Measurements from ENCODE around the gene COQ8A.

COQ8A gene

GRCh38 chr1:226966683-226967082 lies 26.6 kb downstream of the COQ8A start:
- Histone ChIP-seq H3K27ac (no peak overlapping the region), H3K4me3 (no peak overlapping the region)

GRCh38 chr1:226967665-226968064 lies 27.6 kb downstream of the COQ8A start:
- Histone ChIP-seq H3K27ac (no peak overlapping the region), H3K4me3 (no peak overlapping the region)

GRCh38 chr1:226971765-226972164 lies 31.7 kb downstream of the COQ8A start:
- Histone ChIP-seq H3K4me3 (no peak overlapping the region), H3K27ac (no peak overlapping the region)

GRCh38 chr1:226972931-226973330 lies 32.8 kb downstream of the COQ8A start:
- no peak overlapping the region for H3K4me3 ChIP-seq
- H3K27ac ChIP-seq = peak overlapping the region in 7 of 21 experiments; percentile 56 to 89 (median 82)

GRCh38 chr1:226973371-226973897 lies 33.3 kb downstream of the COQ8A start:
- Histone ChIP-seq H3K27ac (peak overlapping the region in 14 of 21 experiments; percentile 0 to 89 (median 78)), H3K4me3 (no peak overlapping the region)

GRCh38 chr1:226973898-226974543 lies 33.9 kb downstream of the COQ8A start:
- H3K4me3 ChIP-seq = no peak overlapping the region
- H3K27ac ChIP-seq = peak overlapping the region in 19 of 21 experiments; percentile 0 to 89 (median 74)

GRCh38 chr1:226974544-226975258 lies 34.6 kb downstream of the COQ8A start:
- Histone ChIP-seq H3K4me3 (no peak overlapping the region), H3K27ac (peak overlapping the region in 19 of 21 experiments; percentile 0 to 89 (median 74))

- Histone ChIP-seq H3K27ac (peak overlapping the region in 11 of 21 experiments; percentile 56 to 89 (median 78)), H3K4me3 (no peak overlapping the region)
These were observed 35.5 kb downstream of the COQ8A start for GRCh38 chr1:226975259-226976250.

- no peak overlapping the region for H3K4me3 ChIP-seq
- no peak overlapping the region for H3K27ac ChIP-seq
These were observed 36.3 kb downstream of the COQ8A start for GRCh38 chr1:226976276-226976977.

- no peak overlapping the region for H3K27ac ChIP-seq
- H3K4me3 ChIP-seq = no peak overlapping the region
These were observed 37.0 kb downstream of the COQ8A start for GRCh38 chr1:226976978-226977642.

GRCh38 chr1:226977643-226978431 lies 37.7 kb downstream of the COQ8A start:
- no peak overlapping the region for H3K27ac ChIP-seq
- no peak overlapping the region for H3K4me3 ChIP-seq

GRCh38 chr1:226978432-226979114 lies 38.5 kb downstream of the COQ8A start:
- H3K27ac ChIP-seq = no peak overlapping the region
- H3K4me3 ChIP-seq = no peak overlapping the region

GRCh38 chr1:226979115-226979516 lies 39.0 kb downstream of the COQ8A start:
- no peak overlapping the region for H3K27ac ChIP-seq
- H3K4me3 ChIP-seq = no peak overlapping the region

GRCh38 chr1:226979517-226980121 lies 39.5 kb downstream of the COQ8A start:
- no peak overlapping the region for H3K4me3 ChIP-seq
- H3K27ac ChIP-seq = peak overlapping the region in 2 of 21 experiments; percentile 32

GRCh38 chr1:226980122-226980560 lies 40.0 kb downstream of the COQ8A start:
- Histone ChIP-seq H3K27ac (peak overlapping the region in 3 of 21 experiments; percentile 6 to 32 (median 32)), H3K4me3 (no peak overlapping the region)

GRCh38 chr1:226980565-226981385 lies 40.7 kb downstream of the COQ8A start:
- Histone ChIP-seq H3K27ac (peak overlapping the region in 3 of 21 experiments; percentile 6 to 32 (median 32)), H3K4me3 (no peak overlapping the region)
